Skeletal muscle cell (primary cell): ENCODE results near the gene CHN2.

ENCODE experiments used
- DNase-seq: peaks from one replicate; pipeline ENCODE4 v3.0.0-alpha.2; 2010; ENCODE audit warnings: low read depth
- H3K4me3 ChIP-seq: 2 replicates; pipeline ENCODE4 v1.5.1; 2011; ENCODE audit warnings: low read depth, mild to moderate bottlenecking, control low read depth, low read length, moderate library complexity

The CHN2 gene

GRCh38 chr7:29194594-29195427 is at the start of gene CHN2:
Gene CHN2, plus strand, starts transcription at chr7:29194775.
- DNase-seq, result no peak
- peak within 1 kb of the TSS; percentile 50 for H3K4me3 ChIP-seq

GRCh38 chr7:29145553-29146056 is 49.0 kb upstream of the CHN2 start:
- no peak for DNase-seq
- H3K4me3 ChIP-seq, result no peak overlapping the region

- no peak within 1 kb of the TSS for H3K4me3 ChIP-seq
- DNase-seq, result no peak
Observed at GRCh38 chr7:29146057-29146706, 48.4 kb upstream of the CHN2 start, which contains the start of gene CPVL. Gene CPVL, minus strand, starts transcription at chr7:29146537. Its CDS starts 25,476 bp downstream, at chr7:29121061.

- DNase-seq, result no peak
- no peak overlapping the region for H3K4me3 ChIP-seq
Observed at GRCh38 chr7:29146888-29147609, 47.5 kb upstream of the CHN2 start.

- H3K4me3 ChIP-seq, result no peak overlapping the region
- no peak for DNase-seq
Observed at GRCh38 chr7:29147821-29148220, 46.8 kb upstream of the CHN2 start.

GRCh38 chr7:29149036-29149435 is 45.5 kb upstream of the CHN2 start:
- DNase-seq, result no peak

GRCh38 chr7:29150856-29151255 is 43.7 kb upstream of the CHN2 start:
- no peak overlapping the region for H3K4me3 ChIP-seq
- DNase-seq, result no peak

More at GRCh38 chr7:29149036-29149435, 45.5 kb upstream of the CHN2 start:
- no peak overlapping the region for H3K4me3 ChIP-seq

- no peak overlapping the region for H3K4me3 ChIP-seq
- DNase-seq, result no peak
Observed at GRCh38 chr7:29154076-29154475, 40.5 kb upstream of the CHN2 start.

- DNase-seq, result no peak
- no peak overlapping the region for H3K4me3 ChIP-seq
Observed at GRCh38 chr7:29156907-29157452, 37.6 kb upstream of the CHN2 start.

- no peak for DNase-seq
- H3K4me3 ChIP-seq, result no peak overlapping the region
Observed at GRCh38 chr7:29158795-29159423, 35.7 kb upstream of the CHN2 start.

- no peak for DNase-seq
- H3K4me3 ChIP-seq, result no peak overlapping the region
Observed at GRCh38 chr7:29160080-29160479, 34.5 kb upstream of the CHN2 start.

- H3K4me3 ChIP-seq, result no peak overlapping the region
- DNase-seq, result no peak
Observed at GRCh38 chr7:29161231-29161630, 33.3 kb upstream of the CHN2 start.

GRCh38 chr7:29162577-29162976 is 32.0 kb upstream of the CHN2 start:
- no peak overlapping the region for H3K4me3 ChIP-seq
- DNase-seq, result no peak

GRCh38 chr7:29163854-29164253 is 30.7 kb upstream of the CHN2 start:
- no peak overlapping the region for H3K4me3 ChIP-seq
- no peak for DNase-seq

GRCh38 chr7:29167721-29168120 is 26.9 kb upstream of the CHN2 start:
- DNase-seq, result no peak
- H3K4me3 ChIP-seq, result no peak overlapping the region

GRCh38 chr7:29170781-29171180 is 23.8 kb upstream of the CHN2 start:
- no peak for DNase-seq
- H3K4me3 ChIP-seq, result no peak overlapping the region

GRCh38 chr7:29173458-29173857 is 21.1 kb upstream of the CHN2 start:
- no peak for DNase-seq
- H3K4me3 ChIP-seq, result no peak overlapping the region

GRCh38 chr7:29177963-29178600 is 16.5 kb upstream of the CHN2 start:
- DNase-seq, result no peak
- no peak overlapping the region for H3K4me3 ChIP-seq

- no peak for DNase-seq
- H3K4me3 ChIP-seq, result no peak overlapping the region
Observed at GRCh38 chr7:29179115-29179514, 15.5 kb upstream of the CHN2 start.
